A549 (cell line): Measurements from ENCODE around the gene KRTAP4-8.
"Not testable (repeated sequence)": the region's sequence is repeated elsewhere in the genome, so short reads cannot be mapped to it uniquely, and the experiment has no call there.

Experiments
- EHMT2 ChIP-seq: fragments of 200-600 bp; sonication (generic); IDR thresholded peaks from 2 replicates; pipeline ENCODE4 v1.6.1; 2016; ENCODE audit warnings: antibody characterized with exemption, low read depth, mild to moderate bottlenecking, moderate library complexity
- HDAC2 ChIP-seq: fragments of 200-600 bp; sonication (generic); IDR thresholded peaks from 2 replicates; pipeline ENCODE4 v1.6.1; 2016
- NFE2L2 ChIP-seq: fragments of 150-350 bp; conservative IDR thresholded peaks from 2 replicates; pipeline ENCODE4 v1.6.1; 2014; ENCODE audit warnings: low read length
- POLR2A ChIP-seq: IDR thresholded peaks from 2 replicates; pipeline ENCODE4 v1.6.1; 2012; ENCODE audit warnings: mild to moderate bottlenecking, low read length
- RAD21 ChIP-seq, 2 experiments: fragments of >200 bp in 1 of 2; sonication (Bioruptor Twin) in 1 of 2; formaldehyde crosslinking in 1 of 2; IDR thresholded peaks in 1 of 2; conservative IDR thresholded peaks in 1 of 2; 2 replicates in 1 of 2; 3 replicates in 1 of 2; pipeline ENCODE4 v1.6.1; 2012 to 2018; ENCODE audit warnings: inconsistent platforms in 1 of 2
- RCOR1 ChIP-seq: fragments of 150-350 bp; IDR thresholded peaks from 2 replicates; pipeline ENCODE4 v1.6.1; 2014; ENCODE audit warnings: antibody characterized with exemption, low read length, low read depth
- REST ChIP-seq: fragments of 200-600 bp; sonication (generic); IDR thresholded peaks from 2 replicates; pipeline ENCODE4 v1.6.1; 2016; ENCODE audit warnings: antibody characterized with exemption, mild to moderate bottlenecking, moderate library complexity
- RFX5 ChIP-seq: fragments of 450-650 bp; IDR thresholded peaks from 2 replicates; pipeline ENCODE4 v1.7.1; 2014; ENCODE audit warnings: antibody characterized with exemption, mild to moderate bottlenecking, moderate library complexity
- ZNF302 ChIP-seq: fragments of 250-450 bp; sonication (Bioruptor Pico); IDR thresholded peaks from 2 replicates; pipeline ENCODE4 v1.9.0; 2021; ENCODE audit warnings: inconsistent platforms, mild to moderate bottlenecking, moderate library complexity
- TF ChIP-seq, protein P1 (sequence below): fragments of >200 bp; sonication (Bioruptor Twin); formaldehyde crosslinking; IDR thresholded peaks from 3 replicates; pipeline ENCODE4 v1.5.1; 2016

GRCh38 chr17:41123292-41123990, 25.5 kb upstream of the KRTAP4-8 start:
- TF ChIP-seq RFX5; HDAC2; EHMT2; REST; NFE2L2; RCOR1; RAD21 (conservative IDR thresholded peaks at IDR 0.05 in 1 of 2, IDR thresholded peaks at IDR 0.05 in 1 of 2); POLR2A; ZNF302 (CRISPR knock-in tag): not testable (repeated sequence)
- TF ChIP-seq, protein P1, sequence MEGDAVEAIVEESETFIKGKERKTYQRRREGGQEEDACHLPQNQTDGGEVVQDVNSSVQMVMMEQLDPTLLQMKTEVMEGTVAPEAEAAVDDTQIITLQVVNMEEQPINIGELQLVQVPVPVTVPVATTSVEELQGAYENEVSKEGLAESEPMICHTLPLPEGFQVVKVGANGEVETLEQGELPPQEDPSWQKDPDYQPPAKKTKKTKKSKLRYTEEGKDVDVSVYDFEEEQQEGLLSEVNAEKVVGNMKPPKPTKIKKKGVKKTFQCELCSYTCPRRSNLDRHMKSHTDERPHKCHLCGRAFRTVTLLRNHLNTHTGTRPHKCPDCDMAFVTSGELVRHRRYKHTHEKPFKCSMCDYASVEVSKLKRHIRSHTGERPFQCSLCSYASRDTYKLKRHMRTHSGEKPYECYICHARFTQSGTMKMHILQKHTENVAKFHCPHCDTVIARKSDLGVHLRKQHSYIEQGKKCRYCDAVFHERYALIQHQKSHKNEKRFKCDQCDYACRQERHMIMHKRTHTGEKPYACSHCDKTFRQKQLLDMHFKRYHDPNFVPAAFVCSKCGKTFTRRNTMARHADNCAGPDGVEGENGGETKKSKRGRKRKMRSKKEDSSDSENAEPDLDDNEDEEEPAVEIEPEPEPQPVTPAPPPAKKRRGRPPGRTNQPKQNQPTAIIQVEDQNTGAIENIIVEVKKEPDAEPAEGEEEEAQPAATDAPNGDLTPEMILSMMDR, result not testable (repeated sequence)
